Measurements from ENCODE around the gene MRPL21.

Gene MRPL21

DNA sequence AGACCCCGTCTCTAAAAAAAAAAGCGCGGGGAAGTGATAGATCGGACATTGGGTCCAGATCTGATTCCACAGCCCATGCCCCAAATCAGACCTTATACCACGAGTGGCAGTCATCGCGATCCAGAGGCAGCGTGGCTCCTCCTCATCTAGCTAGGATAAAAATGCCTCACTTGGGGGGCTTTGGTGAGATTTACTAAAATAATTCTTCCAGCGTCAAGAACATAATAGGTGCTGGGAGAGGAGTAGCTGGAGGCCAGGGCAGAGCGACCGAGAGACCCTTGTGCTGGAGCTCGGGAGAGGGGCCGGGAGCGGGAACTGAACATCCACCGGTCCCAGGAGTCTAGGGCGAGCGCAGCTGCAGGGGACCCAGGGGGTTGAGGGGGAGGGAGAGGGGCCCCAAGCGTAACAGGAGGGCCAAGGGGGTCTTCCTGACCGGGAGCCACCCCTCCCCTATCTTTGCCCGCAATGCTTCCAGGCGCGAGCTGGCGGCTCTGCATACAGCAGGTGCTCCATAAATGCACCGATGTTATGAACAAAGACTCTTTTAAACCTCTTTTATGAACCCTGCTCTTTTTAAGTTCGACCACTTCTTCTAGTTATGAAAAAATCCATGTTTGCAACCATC lies 61.1 kb downstream of the MRPL21 start:
- Mint-ChIP-seq H3K9me3 (no peaks in the 10 kb centered on the region), H3K36me3 (ENCODE audit: low read depth) (no peaks in the 10 kb centered on the region), H3K4me3 (peak overlapping the region; percentile 76 to 90 (median 88)), H3K27me3 (ENCODE audit: low read depth) (peaks cover 63% of the 10 kb centered on the region), H3K4me1 (peaks cover 50% of the 10 kb centered on the region), H3K27ac (peak overlapping the region; percentile 74 to 86 (median 80))
- TF ChIP-seq, protein P1, sequence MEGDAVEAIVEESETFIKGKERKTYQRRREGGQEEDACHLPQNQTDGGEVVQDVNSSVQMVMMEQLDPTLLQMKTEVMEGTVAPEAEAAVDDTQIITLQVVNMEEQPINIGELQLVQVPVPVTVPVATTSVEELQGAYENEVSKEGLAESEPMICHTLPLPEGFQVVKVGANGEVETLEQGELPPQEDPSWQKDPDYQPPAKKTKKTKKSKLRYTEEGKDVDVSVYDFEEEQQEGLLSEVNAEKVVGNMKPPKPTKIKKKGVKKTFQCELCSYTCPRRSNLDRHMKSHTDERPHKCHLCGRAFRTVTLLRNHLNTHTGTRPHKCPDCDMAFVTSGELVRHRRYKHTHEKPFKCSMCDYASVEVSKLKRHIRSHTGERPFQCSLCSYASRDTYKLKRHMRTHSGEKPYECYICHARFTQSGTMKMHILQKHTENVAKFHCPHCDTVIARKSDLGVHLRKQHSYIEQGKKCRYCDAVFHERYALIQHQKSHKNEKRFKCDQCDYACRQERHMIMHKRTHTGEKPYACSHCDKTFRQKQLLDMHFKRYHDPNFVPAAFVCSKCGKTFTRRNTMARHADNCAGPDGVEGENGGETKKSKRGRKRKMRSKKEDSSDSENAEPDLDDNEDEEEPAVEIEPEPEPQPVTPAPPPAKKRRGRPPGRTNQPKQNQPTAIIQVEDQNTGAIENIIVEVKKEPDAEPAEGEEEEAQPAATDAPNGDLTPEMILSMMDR (IDR thresholded peaks at IDR 0.05; ENCODE audit: unreplicated experiment in 3 of 3): no peak

- peak within 1 kb of the TSS; percentile 84 to 91 (median 88) for H3K4me3 Mint-ChIP-seq
- TF ChIP-seq, protein P1 (IDR thresholded peaks at IDR 0.05; ENCODE audit: unreplicated experiment in 3 of 3): no peak
- no peaks in the 10 kb centered on the region for H3K9me3 Mint-ChIP-seq
- H3K36me3 Mint-ChIP-seq (ENCODE audit: low read depth): no peaks in the 10 kb centered on the region
- peaks cover 52% of the 10 kb centered on the region for H3K4me1 Mint-ChIP-seq
- H3K27me3 Mint-ChIP-seq (ENCODE audit: low read depth): peaks cover 56% of the 10 kb centered on the region
- peak within 1 kb of the TSS; percentile 86 to 98 (median 96) for H3K27ac Mint-ChIP-seq
Measured at GRCh38 chr11:68841718-68842426, 61.8 kb downstream of the MRPL21 start, which contains the start of gene CPT1A. TSS of gene CPT1A (minus strand) at chr11:68841916. CDS start at chr11:68815474, 26,442 bp downstream.
